ENCODE data around the gene WNT7A. TPM values are rescaled to one million over a fixed set of nuclear protein-coding genes. Genes with fewer than 3 reads are reported as not detected.

Gene WNT7A
- total RNA-seq, 1 donor from 2014 or later, result not detected

DNA sequence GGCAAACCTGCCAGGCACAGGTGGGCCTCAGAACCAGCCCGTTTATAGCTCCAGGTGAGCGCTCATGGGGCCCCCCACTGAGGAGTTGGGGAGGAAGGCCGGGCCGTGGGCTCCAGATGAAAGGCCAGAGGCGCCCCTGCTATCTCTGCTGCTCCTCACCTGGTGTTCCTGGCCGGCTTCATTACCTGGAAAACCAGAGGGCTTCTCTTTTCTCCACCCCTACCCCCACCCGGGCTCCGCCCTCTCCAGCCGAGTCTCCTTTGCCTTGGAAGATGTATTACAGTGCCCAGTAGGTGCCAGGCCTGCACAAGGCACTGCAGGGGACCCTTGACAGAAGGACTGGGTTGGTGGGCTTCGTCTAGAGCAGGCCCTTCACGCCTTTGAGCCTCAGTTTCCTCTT lies 111.4 kb downstream of the WNT7A start:
- intact Hi-C loops (cut with DNase I), result no loop called here
- ATAC-seq (ENCODE audit: poor library complexity) (no peak), DNase-seq (no peak)

DNA sequence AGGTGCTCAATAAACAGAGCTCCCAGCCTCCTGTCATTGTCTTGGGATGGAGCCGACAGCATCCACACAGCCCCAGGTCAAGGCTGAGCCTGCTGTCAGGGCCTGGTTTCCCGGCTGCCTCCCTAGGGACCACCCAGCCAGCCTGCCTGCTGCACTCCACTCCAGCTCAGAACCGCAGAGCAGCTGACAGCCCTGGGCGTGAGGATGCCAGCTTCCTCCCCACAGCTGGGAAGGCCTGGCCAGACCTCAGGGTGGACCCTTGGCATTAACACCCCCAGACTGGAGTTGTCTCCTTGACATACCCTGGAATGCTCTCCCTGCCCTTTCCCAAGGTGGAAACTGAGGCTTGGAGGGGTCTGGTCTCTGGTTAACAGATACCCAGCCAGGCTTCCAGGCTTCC lies 112.0 kb downstream of the WNT7A start:
- ATAC-seq (ENCODE audit: poor library complexity), result no peak
- no peak for DNase-seq
- intact Hi-C loops (cut with DNase I), result no loop called here

DNA sequence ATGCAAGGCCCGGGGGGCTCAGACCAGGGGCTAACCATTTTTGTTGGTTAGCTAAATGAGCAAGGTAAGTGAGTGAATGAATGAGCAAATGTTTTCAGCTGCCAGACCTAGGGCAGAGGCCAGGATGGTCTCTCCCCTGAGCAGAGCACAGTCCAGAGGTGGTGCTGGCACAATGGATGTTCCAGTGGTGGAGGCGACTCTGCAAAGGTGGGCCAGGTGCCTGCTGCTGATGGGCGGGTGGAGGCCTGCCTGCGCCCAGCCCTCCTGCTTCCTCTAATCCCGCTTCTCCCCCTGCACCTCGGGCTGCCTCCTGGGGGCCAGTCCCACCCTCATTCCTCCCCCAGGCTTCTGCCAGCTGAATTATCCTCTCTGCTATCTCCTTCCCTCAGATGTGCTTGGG lies 112.8 kb downstream of the WNT7A start:
- ATAC-seq (ENCODE audit: poor library complexity), result no peak
- DNase-seq, result no peak
- intact Hi-C loops (cut with DNase I), result no loop called here

Other genes starting within 250 kb of the WNT7A start
- 35.9 TPM for gene CHCHD4, start 244.8 kb upstream of the WNT7A start, total RNA-seq
- gene TMEM43, start 245.0 kb upstream of the WNT7A start, total RNA-seq, result 32.1 TPM

All from Right ventricle myocardium superior (tissue), 1 donor.